H9 (cell line): ENCODE measurements around the gene PDS5A. TPM values are rescaled to one million over a fixed set of nuclear protein-coding genes. Genes with fewer than 3 reads are reported as not detected.

ENCODE experiments used
- DNase-seq: peaks from one replicate; pipeline ENCODE4 v3.0.0-alpha.2; 2017
- H2AFZ ChIP-seq: one replicate; pipeline ENCODE4 v1.6.1; 2013; ENCODE audit warnings: mild to moderate bottlenecking, low read length, control low read depth, moderate library complexity
- H2AK5ac ChIP-seq: 2 replicates; pipeline ENCODE4 v1.6.1; 2013; ENCODE audit warnings: low read length, control low read depth, mixed read lengths; ENCODE audit not compliant: insufficient read length
- H2BK120ac ChIP-seq: one replicate; pipeline ENCODE4 v1.6.1; 2013; ENCODE audit warnings: low read depth, mild to moderate bottlenecking, low read length, control low read depth, inconsistent platforms; ENCODE audit not compliant: poor library complexity, severe bottlenecking
- H2BK12ac ChIP-seq: 2 replicates; pipeline ENCODE4 v1.6.1; 2013; ENCODE audit warnings: low read length, control low read depth, mixed read lengths, low read depth; ENCODE audit not compliant: insufficient read length
- H2BK15ac ChIP-seq: 2 replicates; pipeline ENCODE4 v1.6.1; 2013; ENCODE audit warnings: low read depth, low read length, control low read depth
- H2BK20ac ChIP-seq: one replicate; pipeline ENCODE4 v1.6.1; 2013; ENCODE audit warnings: low read depth, mild to moderate bottlenecking, low read length, control low read depth, inconsistent platforms; ENCODE audit not compliant: poor library complexity, severe bottlenecking
- H2BK5ac ChIP-seq: 2 replicates; pipeline ENCODE4 v1.6.1; 2013; ENCODE audit warnings: low read length, control low read depth, mixed read lengths; ENCODE audit not compliant: insufficient read length
- H3K14ac ChIP-seq: 2 replicates; pipeline ENCODE4 v1.6.1; 2013; ENCODE audit warnings: low read length, control low read depth; ENCODE audit not compliant: insufficient read depth
- H3K18ac ChIP-seq: 2 replicates; pipeline ENCODE4 v1.6.1; 2013; ENCODE audit warnings: low read depth, mild to moderate bottlenecking, mixed read lengths, low read length, control low read depth; ENCODE audit not compliant: insufficient read length
- H3K23ac ChIP-seq: 2 replicates; pipeline ENCODE4 v1.6.1; 2013; ENCODE audit warnings: low read length, control low read depth, mixed read lengths, low read depth; ENCODE audit not compliant: insufficient read length
- H3K23me2 ChIP-seq: 2 replicates; pipeline ENCODE4 v1.6.1; 2013; ENCODE audit warnings: low read depth, mild to moderate bottlenecking, mixed read lengths, low read length, control low read depth; ENCODE audit not compliant: insufficient read length, poor library complexity, severe bottlenecking
- H3K27ac ChIP-seq: 2 replicates; pipeline ENCODE4 v1.5.1; 2013; ENCODE audit warnings: low read length, control low read depth, mixed read lengths, low read depth; ENCODE audit not compliant: insufficient read length
- H3K27me3 ChIP-seq: 2 replicates; pipeline ENCODE4 v1.6.1; 2013; ENCODE audit warnings: low read length, control low read depth, inconsistent platforms; ENCODE audit not compliant: insufficient read depth
- H3K4ac ChIP-seq: 2 replicates; pipeline ENCODE4 v1.6.1; 2013; ENCODE audit warnings: low read depth, mild to moderate bottlenecking, control low read depth, inconsistent platforms, low read length, moderate library complexity
- H3K4me1 ChIP-seq: 2 replicates; pipeline ENCODE4 v1.6.1; 2013; ENCODE audit warnings: low read length, control low read depth, inconsistent platforms; ENCODE audit not compliant: insufficient read depth
- H3K4me2 ChIP-seq: 2 replicates; pipeline ENCODE4 v1.6.1; 2013; ENCODE audit warnings: low read length, control low read depth, mixed read lengths; ENCODE audit not compliant: insufficient read length, insufficient read depth
- H3K56ac ChIP-seq: 2 replicates; pipeline ENCODE4 v1.6.1; 2013; ENCODE audit warnings: low read depth, mild to moderate bottlenecking, mixed read lengths, low read length, control low read depth; ENCODE audit not compliant: insufficient read length
- H3K79me1 ChIP-seq: 2 replicates; pipeline ENCODE4 v1.6.1; 2013; ENCODE audit warnings: low read depth, mild to moderate bottlenecking, moderate library complexity, low read length, control low read depth, inconsistent platforms; ENCODE audit not compliant: insufficient read depth, poor library complexity, severe bottlenecking
- H3K79me2 ChIP-seq: 2 replicates; pipeline ENCODE4 v1.6.1; 2013; ENCODE audit warnings: low read length, control low read depth, inconsistent platforms; ENCODE audit not compliant: insufficient read depth
- H3K9ac ChIP-seq: 2 replicates; pipeline ENCODE4 v1.6.1; 2013; ENCODE audit warnings: low read length, control low read depth, mixed read lengths; ENCODE audit not compliant: insufficient read length; ENCODE audit errors: extremely low read depth
- H3K9me3 ChIP-seq: one replicate; pipeline ENCODE4 v1.6.1; 2013; ENCODE audit warnings: low read depth, low read length, inconsistent platforms; ENCODE audit not compliant: control insufficient read depth
- H3T11ph ChIP-seq: one replicate; pipeline ENCODE4 v1.6.1; 2013; ENCODE audit warnings: mild to moderate bottlenecking, low read length, control low read depth, inconsistent platforms
- H4K20me1 ChIP-seq: one replicate; pipeline ENCODE4 v1.6.1; 2013; ENCODE audit not compliant: control insufficient read depth, insufficient read length, insufficient read depth
- H4K5ac ChIP-seq: 2 replicates; pipeline ENCODE4 v1.6.1; 2013; ENCODE audit warnings: low read depth, mild to moderate bottlenecking, mixed read lengths, low read length, control low read depth; ENCODE audit not compliant: insufficient read length
- H4K8ac ChIP-seq: replicated peaks from 2 replicates; pipeline ENCODE4 v1.6.1; 2013; ENCODE audit warnings: low read length, control low read depth, mixed read lengths, low read depth; ENCODE audit not compliant: insufficient read length
- H4K91ac ChIP-seq: 2 replicates; pipeline ENCODE4 v1.6.1; 2013; ENCODE audit warnings: low read depth, mild to moderate bottlenecking, moderate library complexity, mixed read lengths, low read length, control low read depth; ENCODE audit not compliant: insufficient read length
- H3K27ac Mint-ChIP-seq, 3 experiments: 2 replicates in 2 of 3; 3 replicates in 1 of 3; pipeline ENCODE4 v1.8.0; 2020 to 2021; ENCODE audit warnings: mixed read lengths in 3 of 3, mild to moderate bottlenecking in 1 of 3, moderate library complexity in 1 of 3
- H3K27me3 Mint-ChIP-seq: 2 replicates; pipeline ENCODE4 v1.8.0; 2021; ENCODE audit warnings: low read depth, mild to moderate bottlenecking, moderate library complexity, mixed read lengths
- H3K36me3 Mint-ChIP-seq, 3 experiments: 2 replicates in 2 of 3; 3 replicates in 1 of 3; pipeline ENCODE4 v1.8.0; 2020 to 2021; ENCODE audit warnings: low read depth in 3 of 3, mixed read lengths in 3 of 3; ENCODE audit not compliant: insufficient read depth in 1 of 3
- H3K4me1 Mint-ChIP-seq, 2 experiments: 2 replicates each; pipeline ENCODE4 v1.8.0; 2020; ENCODE audit warnings: mixed read lengths in 2 of 2
- H3K4me3 Mint-ChIP-seq, 2 experiments: 2 replicates in 1 of 2; 3 replicates in 1 of 2; pipeline ENCODE4 v1.8.0; 2020 to 2021; ENCODE audit warnings: mild to moderate bottlenecking in 2 of 2, mixed read lengths in 2 of 2, moderate library complexity in 1 of 2
- H3K9me3 Mint-ChIP-seq, 2 experiments: 2 replicates in 1 of 2; 3 replicates in 1 of 2; pipeline ENCODE4 v1.8.0; 2020; ENCODE audit warnings: mild to moderate bottlenecking in 2 of 2, mixed read lengths in 2 of 2, moderate library complexity in 1 of 2
- CTCF ChIP-seq: fragments of 200-600 bp; sonication (generic); conservative IDR thresholded peaks from 3 replicates; pipeline ENCODE4 v1.8.0; 2021; ENCODE audit warnings: antibody characterized with exemption, mild to moderate bottlenecking
- WGBS: extraction: QIAGEN DNeasy Blood & Tissue Kit; methylation state at CpG from one replicate; pipeline ENCODE4 v1.1.7; 2013; ENCODE audit warnings: missing lambda C conversion rate, low lambda C conversion rate, mixed read lengths; ENCODE audit not compliant: insufficient read length; ENCODE audit errors: extremely low coverage; 5-methylcytosine and 5-hydroxymethylcytosine counted together
- total RNA-seq: library from RNA; stranded (reverse); gene quantifications from 2 replicates; pipeline ENCODE4 v1.2.1, GENCODE V29; 2021

The PDS5A gene
- total RNA-seq, 1 experiment from 2014 or later, result 65.4 TPM

GRCh38 chr4:39834269-39834668 lies 143.4 kb downstream of the PDS5A start:
- H2BK15ac ChIP-seq, result no peak overlapping the region
- no CpG with 5 or more reads among the region's 1 CpG for WGBS
- no peak overlapping the region for H3K23ac ChIP-seq
- Mint-ChIP-seq H3K4me3 (no peak overlapping the region), H3K36me3 (peaks cover 41 to 87% (median 70%) of the 10 kb centered on the region in 3 experiments; a peak in 6 of 7 replicates), H3K9me3 (no peaks in the 10 kb centered on the region; a peak in 1 of 5 replicates), H3K27ac (peak overlapping the region in 1 of 3 experiments; percentile 68; a peak in 1 of 7 replicates), H3K4me1 (no peaks in the 10 kb centered on the region), H3K27me3 (no peaks in the 10 kb centered on the region)
- H3K27me3 ChIP-seq, result no peaks in the 10 kb centered on the region
- no peak overlapping the region for H4K5ac ChIP-seq
- no peak for TF ChIP-seq CTCF
- H3K18ac ChIP-seq, result no peak overlapping the region
- H2BK20ac ChIP-seq, result no peak overlapping the region
- H3K56ac ChIP-seq, result no peak overlapping the region
- H3K4ac ChIP-seq, result no peak overlapping the region
- no peak overlapping the region for H3T11ph ChIP-seq
- no peaks in the 10 kb centered on the region for H3K79me1 ChIP-seq
- no peaks in the 10 kb centered on the region for H3K4me1 ChIP-seq
- no peak overlapping the region for H3K4me2 ChIP-seq
- no peaks in the 10 kb centered on the region for H3K9me3 ChIP-seq
- no peak overlapping the region for H3K27ac ChIP-seq
- no peaks in the 10 kb centered on the region for H4K20me1 ChIP-seq
- DNase-seq, result no peak
- no peak overlapping the region for H2BK5ac ChIP-seq
- no peak overlapping the region for H3K14ac ChIP-seq
- H4K8ac ChIP-seq, result no peak overlapping the region
- no peak overlapping the region for H2AK5ac ChIP-seq
- H4K91ac ChIP-seq, result no peak overlapping the region
- no peak overlapping the region for H2BK12ac ChIP-seq
- H3K9ac ChIP-seq, result no peak overlapping the region
- no peak overlapping the region for H2BK120ac ChIP-seq
- no peaks in the 10 kb centered on the region for H3K23me2 ChIP-seq
- H3K79me2 ChIP-seq, result no peaks in the 10 kb centered on the region
- no peak overlapping the region for H2AFZ ChIP-seq
